GM10266 (cell line): ENCODE measurements around the gene KCND3.

ENCODE experiments used
- DNase-seq: peaks from one replicate; pipeline ENCODE4 v3.0.0; 2012; ENCODE audit errors: extremely low spot score
- TF ChIP-seq, protein P1 (sequence below): IDR thresholded peaks from 2 replicates; pipeline ENCODE4 v1.5.1; 2012; ENCODE audit warnings: mild to moderate bottlenecking, low read depth; ENCODE audit not compliant: control insufficient read depth, insufficient read depth; ENCODE audit errors: missing control alignments

The KCND3 gene

DNA sequence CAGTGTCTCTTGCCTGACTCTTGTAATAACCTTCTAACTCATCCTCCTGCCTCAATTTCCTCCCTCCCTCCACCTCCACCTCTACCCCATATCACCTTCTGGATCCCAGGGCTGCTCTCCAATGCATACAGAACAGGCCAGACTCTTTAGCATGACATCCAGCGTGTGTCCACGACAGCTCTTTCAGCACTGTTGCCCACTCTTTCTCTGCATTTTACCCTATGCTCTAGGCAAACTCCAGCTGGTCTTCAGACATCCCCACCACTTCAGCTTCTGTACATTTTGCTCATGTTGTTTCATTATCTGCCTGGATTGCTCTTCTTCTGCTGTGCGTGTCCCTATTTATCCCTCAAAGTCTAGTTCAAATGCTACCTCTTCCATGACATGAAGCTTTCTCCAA, 255.0 kb downstream of the KCND3 start:
- TF ChIP-seq, protein P1, sequence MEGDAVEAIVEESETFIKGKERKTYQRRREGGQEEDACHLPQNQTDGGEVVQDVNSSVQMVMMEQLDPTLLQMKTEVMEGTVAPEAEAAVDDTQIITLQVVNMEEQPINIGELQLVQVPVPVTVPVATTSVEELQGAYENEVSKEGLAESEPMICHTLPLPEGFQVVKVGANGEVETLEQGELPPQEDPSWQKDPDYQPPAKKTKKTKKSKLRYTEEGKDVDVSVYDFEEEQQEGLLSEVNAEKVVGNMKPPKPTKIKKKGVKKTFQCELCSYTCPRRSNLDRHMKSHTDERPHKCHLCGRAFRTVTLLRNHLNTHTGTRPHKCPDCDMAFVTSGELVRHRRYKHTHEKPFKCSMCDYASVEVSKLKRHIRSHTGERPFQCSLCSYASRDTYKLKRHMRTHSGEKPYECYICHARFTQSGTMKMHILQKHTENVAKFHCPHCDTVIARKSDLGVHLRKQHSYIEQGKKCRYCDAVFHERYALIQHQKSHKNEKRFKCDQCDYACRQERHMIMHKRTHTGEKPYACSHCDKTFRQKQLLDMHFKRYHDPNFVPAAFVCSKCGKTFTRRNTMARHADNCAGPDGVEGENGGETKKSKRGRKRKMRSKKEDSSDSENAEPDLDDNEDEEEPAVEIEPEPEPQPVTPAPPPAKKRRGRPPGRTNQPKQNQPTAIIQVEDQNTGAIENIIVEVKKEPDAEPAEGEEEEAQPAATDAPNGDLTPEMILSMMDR, result no peak
- DNase-seq, result no peak

DNA sequence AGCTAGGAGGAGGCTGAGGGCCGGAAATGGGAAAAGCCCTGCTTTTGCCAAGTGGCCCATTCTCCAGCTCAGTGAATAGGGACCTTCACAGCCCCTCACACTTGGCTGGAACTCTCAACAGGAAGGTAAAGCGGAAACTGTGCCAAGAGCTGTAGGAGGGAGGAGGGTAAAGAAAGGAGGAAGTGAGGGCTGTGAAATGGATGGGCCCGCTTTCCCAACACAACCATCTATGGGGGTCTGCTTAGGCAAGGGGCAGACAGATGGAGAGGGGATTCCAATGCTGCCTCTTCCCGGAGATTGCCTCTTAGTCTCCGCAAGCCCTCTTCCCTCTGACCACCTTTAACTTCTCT, 255.5 kb downstream of the KCND3 start:
- no peak for DNase-seq
- TF ChIP-seq, protein P1, result no peak

DNA sequence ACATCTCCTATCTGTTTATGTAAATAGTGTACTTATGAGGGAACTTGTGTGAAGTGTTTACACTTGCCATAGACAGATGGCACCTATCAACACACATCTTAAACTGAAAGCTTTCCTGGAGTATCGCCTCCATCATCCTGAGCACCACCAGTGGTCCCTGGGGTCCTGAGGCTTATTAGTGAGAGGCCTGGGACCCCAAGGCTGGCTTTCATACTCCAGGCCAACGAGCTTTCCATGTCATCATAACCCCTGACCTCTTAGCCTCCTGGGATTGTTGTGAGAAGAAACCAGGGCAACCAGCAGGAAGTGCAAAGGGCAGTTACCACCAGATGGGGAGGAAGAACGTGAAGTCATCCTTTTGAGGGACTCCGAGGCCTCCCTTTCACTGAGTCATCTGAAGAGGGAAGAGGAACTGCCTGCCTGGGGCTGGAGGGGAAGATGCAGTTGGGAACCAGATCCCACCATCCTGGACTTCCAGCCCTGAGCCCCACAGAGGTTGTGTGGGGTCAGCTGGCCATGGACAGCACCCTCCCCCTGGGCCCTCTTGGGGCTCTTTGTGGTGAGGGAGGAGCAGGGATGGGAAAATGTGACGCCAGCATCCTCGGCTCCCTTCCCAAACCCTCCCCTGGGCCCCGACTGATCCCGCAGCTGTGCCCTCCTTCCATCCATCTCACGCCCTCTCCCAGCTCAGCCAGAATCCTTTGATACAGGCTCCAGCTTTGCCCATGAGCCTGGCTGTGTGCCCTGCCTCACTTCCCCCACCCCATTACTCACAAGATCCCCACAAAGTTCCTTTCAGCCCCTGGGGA, 256.1 kb downstream of the KCND3 start:
- TF ChIP-seq, protein P1, result no peak
- DNase-seq, result no peak

DNA sequence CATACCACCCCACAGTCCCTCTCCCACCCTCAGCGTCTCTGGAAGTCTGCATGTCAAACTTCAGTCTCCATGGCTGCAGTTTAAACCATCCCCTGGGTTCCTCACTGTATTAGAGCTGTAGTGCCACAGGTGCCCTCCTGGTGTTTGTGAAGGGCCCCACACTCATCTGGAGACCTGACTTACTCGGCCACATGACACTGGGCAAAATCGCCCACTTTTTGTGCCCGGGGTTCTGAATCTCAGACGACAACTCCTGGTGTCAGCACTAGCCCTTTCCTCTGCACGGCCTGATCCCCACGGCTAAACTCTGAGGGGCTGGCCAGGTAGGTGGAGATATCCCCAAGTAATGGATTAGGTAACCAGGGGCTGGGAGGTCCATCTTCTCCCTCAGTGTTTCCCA, 256.8 kb downstream of the KCND3 start:
- no peak for DNase-seq

DNA sequence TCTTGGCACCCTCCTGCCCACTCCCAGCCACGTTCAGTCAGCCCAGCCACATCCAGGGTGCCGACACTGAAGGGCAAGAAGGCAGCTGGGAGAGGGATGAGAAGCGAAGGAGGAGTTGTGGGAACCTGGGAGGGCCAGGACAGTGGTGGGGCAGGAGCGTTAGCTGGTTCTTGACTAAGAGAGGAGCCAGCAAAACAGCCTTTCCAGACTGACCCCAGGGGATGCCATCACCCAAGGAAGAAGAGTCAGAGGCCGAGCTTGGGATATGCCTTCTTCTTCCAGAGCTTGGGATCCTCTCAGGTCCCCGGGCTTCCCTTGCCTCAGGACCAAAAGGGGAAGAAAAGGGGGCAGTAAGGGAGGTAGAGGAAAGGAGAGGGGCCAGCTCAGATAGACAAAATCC, 257.5 kb downstream of the KCND3 start:
- TF ChIP-seq, protein P1, result no peak
- DNase-seq, result no peak

More for the DNA sequence above, 256.8 kb downstream of the KCND3 start:
- TF ChIP-seq, protein P1, result no peak

DNA sequence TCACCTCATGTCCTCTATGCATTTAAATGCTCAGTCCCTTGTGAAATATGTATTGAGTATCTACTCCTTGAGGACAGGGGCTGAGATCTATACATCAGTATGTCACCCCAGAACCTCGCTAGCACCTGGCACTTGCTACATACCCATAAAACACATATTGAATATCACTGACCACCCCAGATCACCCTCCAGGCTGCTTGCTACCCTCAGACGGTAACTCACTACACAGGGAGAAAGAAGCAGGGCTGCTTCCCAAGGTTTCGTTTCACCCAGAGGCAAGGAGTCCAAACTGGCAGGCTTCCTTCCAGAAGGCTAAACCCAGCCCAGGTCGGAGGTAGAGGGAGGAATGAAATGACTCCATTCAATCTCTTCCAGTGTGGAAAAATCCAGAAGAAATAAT, 258.8 kb downstream of the KCND3 start:
- TF ChIP-seq, protein P1, result no peak
- no peak for DNase-seq

DNA sequence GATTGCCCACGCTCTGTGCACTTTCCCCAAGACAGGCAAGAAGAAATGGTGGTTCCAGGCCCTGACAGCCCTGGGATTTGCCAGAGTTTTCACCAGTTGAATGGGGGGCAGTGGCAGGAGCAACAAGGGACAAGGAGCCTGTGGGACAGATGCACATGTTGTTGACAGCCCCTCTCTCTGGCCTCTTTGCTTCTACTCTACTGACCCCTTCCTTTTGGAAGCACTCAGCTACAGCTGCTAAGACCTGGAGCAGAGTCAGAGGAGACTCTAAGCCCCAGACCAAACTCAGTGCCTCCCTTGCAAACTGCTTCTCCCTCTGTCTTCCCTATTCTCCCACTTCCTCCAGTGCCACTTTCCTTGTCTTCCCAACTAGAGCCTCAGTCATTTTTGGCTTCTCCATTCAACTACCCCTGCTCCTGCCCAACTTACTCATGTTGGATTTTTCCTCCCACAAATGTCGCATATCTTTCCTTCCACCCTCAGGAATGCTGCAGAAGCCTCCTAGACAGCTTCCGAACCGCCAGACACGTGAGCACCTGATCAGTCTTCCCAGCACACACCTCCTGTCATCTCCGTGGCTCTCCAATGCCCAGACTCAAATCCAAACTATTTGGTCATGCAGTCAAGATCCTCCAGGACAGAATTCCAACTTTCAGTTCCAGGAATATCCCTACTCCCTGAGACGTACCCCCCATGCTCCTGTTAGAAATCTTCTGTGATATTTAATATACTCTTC, 259.4 kb downstream of the KCND3 start:
- DNase-seq, result no peak
- TF ChIP-seq, protein P1, result no peak
